GM12873 (cell line): Measurements from ENCODE around the gene PCID2.

ENCODE experiments used
- CTCF ChIP-seq: IDR thresholded peaks from 2 replicates; pipeline ENCODE4 v1.5.1; 2012; ENCODE audit warnings: low read depth, mild to moderate bottlenecking, moderate library complexity, low read length, control low read depth; ENCODE audit not compliant: insufficient read depth; ENCODE audit errors: missing control alignments

Gene PCID2

DNA sequence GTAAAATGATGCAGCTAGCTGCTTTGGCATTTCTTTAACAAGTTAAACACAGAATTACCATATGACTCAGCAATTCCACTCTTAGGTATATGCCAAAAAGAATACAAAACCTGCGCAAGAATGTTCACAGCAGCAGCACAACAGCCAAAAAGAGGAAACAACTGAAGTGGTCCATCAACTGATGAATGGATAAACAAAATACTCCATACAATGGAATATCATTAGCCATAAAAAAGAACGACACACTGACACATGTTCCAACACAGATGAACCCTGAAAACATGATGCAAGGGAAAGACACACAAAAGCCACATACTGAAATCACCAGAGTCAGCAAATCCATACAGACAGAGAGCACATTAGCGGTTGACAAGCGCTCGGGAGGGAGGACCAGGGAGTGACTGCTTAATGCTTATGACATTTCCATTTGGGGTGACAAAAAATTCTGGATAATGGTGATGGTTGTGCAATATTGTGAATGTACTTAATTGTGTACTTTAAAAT lies 3.0 kb downstream of the PCID2 start:
- TF ChIP-seq CTCF: no peak

DNA sequence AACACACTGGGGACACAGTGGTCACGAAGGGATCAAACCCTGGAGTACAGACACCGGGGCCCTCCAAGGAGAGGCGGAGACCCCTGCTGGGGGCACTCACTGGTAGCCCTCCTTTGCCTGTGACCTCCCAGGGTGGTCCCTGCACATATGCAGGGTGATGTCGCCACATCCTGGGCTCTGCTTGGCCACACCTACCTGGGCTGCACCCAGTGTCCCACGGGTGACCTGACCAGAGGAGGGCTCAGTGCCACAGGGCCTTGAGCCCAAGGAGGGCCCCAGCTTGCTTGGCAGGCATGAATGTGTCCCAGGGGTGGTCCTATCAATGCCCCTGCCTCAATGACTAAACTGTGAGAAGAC lies 4.1 kb downstream of the PCID2 start:
- no peak for TF ChIP-seq CTCF

- no peak for TF ChIP-seq CTCF
These were observed 4.7 kb downstream of the PCID2 start for GRCh38 chr13:113203507-113204377.

- TF ChIP-seq CTCF: no peak
These were observed 5.6 kb downstream of the PCID2 start for GRCh38 chr13:113202912-113203311.

GRCh38 chr13:113201815-113202214 lies 6.7 kb downstream of the PCID2 start:
- TF ChIP-seq CTCF: no peak

GRCh38 chr13:113196970-113197737 lies 11.3 kb downstream of the PCID2 start:
- TF ChIP-seq CTCF: no peak

DNA sequence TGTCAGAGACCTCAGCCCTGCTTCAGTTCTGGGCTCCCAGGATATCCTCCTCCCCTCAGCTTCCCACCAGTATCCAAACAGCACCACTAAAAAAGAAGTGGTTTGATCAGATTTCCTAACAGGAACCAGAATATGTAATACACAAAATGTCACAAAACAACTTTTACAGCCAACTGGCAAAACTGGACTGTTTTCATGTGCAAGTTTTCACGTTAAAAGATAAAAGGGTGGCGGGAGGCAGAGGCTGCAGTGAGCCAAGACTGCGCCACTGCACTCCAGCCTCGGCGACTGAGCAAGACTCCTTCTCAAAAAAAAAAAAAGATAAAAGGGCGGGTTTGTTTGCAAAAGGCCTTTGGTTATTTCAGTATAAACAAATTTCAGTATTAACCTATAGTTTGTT lies 13.1 kb downstream of the PCID2 start:
- no peak for TF ChIP-seq CTCF
